Endodermal cell (in vitro differentiated cells): ENCODE measurements around the gene RAB42. TPM values are rescaled to one million over a fixed set of nuclear protein-coding genes. Genes with fewer than 3 reads are reported as not detected.

Source experiments
- DNase-seq: peaks from one replicate; pipeline ENCODE4 v3.0.0-alpha.2; 2017
- H3K27ac ChIP-seq: 2 replicates; pipeline ENCODE4 v1.5.1; 2013; ENCODE audit warnings: mild to moderate bottlenecking, low read depth, low read length, moderate library complexity
- H3K27me3 ChIP-seq: 2 replicates; pipeline ENCODE4 v1.6.1; 2013; ENCODE audit warnings: mild to moderate bottlenecking, low read length, moderate library complexity; ENCODE audit not compliant: insufficient read depth, control insufficient read depth, poor library complexity, severe bottlenecking
- H3K36me3 ChIP-seq: 2 replicates; pipeline ENCODE4 v1.7.0; 2013; ENCODE audit warnings: mild to moderate bottlenecking, low read length, moderate library complexity; ENCODE audit not compliant: control insufficient read depth, insufficient read depth
- H3K4me1 ChIP-seq: one replicate; pipeline ENCODE4 v1.7.0; 2013; ENCODE audit warnings: low read length; ENCODE audit not compliant: control insufficient read depth, insufficient read depth
- H3K4me3 ChIP-seq: 2 replicates; pipeline ENCODE4 v1.5.1; 2013; ENCODE audit warnings: mild to moderate bottlenecking, low read length, moderate library complexity
- H3K9ac ChIP-seq: 2 replicates; pipeline ENCODE4 v1.6.1; 2013; ENCODE audit warnings: mild to moderate bottlenecking, low read length, moderate library complexity; ENCODE audit not compliant: poor library complexity, severe bottlenecking; ENCODE audit errors: extremely low read depth
- H3K9me3 ChIP-seq: 2 replicates; pipeline ENCODE4 v1.6.1; 2013; ENCODE audit warnings: mild to moderate bottlenecking, low read length, moderate library complexity; ENCODE audit not compliant: control insufficient read depth
- H3K27ac Mint-ChIP-seq: 2 replicates; pipeline ENCODE4 v1.8.0; 2020; ENCODE audit warnings: mixed read lengths
- H3K27me3 Mint-ChIP-seq: 2 replicates; pipeline ENCODE4 v1.8.0; 2021; ENCODE audit warnings: mild to moderate bottlenecking, mixed read lengths; ENCODE audit not compliant: insufficient read depth
- H3K36me3 Mint-ChIP-seq: 2 replicates; pipeline ENCODE4 v1.8.0; 2020; ENCODE audit warnings: low read depth, mixed read lengths
- H3K4me1 Mint-ChIP-seq: 2 replicates; pipeline ENCODE4 v1.8.0; 2020; ENCODE audit warnings: mixed read lengths
- H3K4me3 Mint-ChIP-seq: 2 replicates; pipeline ENCODE4 v1.8.0; 2020; ENCODE audit warnings: mild to moderate bottlenecking, moderate library complexity, mixed read lengths
- H3K9me3 Mint-ChIP-seq: 2 replicates; pipeline ENCODE4 v1.8.0; 2020; ENCODE audit warnings: mild to moderate bottlenecking, mixed read lengths
- WGBS, 2 experiments: methylation state at CpG; one replicate each; pipeline versions ENCODE4 v1.1.5 to v1.1.7; 2013; ENCODE audit warnings: missing lambda C conversion rate in 2 of 2, mixed read lengths in 1 of 2; ENCODE audit not compliant: insufficient coverage in 1 of 2, insufficient read length in 1 of 2; 5-methylcytosine and 5-hydroxymethylcytosine counted together
- total RNA-seq, 2 donors: library from RNA; stranded (reverse); fragmentation: NEBNext Ultra II Directional in 1 of 2; extraction: Animal tissue kit (Norgen Biotek cat#: 25700) in 1 of 2; gene quantifications; 2 replicates in 1 of 2; 3 replicates in 1 of 2; pipeline ENCODE4 v1.2.1, GENCODE V29; 2021
- TF ChIP-seq, protein P1 (sequence below): fragments of 200-600 bp; sonication (generic); conservative IDR thresholded peaks from 2 replicates; pipeline ENCODE4 v1.5.0; 2021; ENCODE audit warnings: antibody characterized with exemption, mild to moderate bottlenecking

RAB42 gene
- total RNA-seq, 2 donors from 2014 or later = 2.1 to 3.0 TPM

DNA sequence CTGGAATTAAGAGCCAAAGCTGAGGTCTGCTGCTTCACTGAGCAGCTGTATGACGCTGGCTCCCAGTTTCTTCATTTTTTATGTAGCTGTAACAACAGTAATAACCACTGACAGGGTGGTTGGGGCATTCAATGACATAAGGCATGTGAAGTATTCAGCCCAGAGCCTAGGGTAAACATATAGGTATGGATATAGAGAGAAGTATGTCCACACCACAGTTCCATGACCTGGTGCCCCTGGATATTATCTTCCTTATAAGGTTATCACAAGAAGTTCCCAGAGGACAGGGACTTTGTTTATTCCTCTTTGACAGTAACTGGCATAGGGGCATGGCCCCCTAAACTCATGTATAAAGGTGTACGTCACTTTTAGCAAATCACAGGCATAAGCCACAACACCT is 14.7 kb downstream of the RAB42 start:
- H3K9me3 Mint-ChIP-seq = no peaks in the 10 kb centered on the region
- WGBS, 2 experiments = 95 to 100% methylated on average over 1 to 2 of the region's 2 CpGs

DNA sequence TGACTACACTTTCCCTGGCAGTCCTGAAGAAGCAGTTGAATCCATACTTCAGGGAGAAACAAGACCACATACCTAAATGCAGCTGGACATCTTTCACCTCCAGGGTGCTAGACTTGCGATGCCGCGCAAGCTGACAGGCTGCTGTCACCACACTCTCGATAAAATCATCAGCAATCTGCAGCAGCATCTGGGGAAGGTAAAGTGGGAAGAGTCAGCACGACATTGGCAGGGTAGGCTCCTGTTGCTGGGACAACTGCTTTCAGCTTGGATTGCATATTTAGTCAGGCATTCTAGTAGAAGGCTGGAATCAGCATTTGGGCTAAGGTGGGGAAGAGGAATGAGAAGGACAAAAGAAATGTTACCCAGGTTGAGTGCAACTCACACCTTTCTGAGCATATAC is 21.1 kb downstream of the RAB42 start:
- H3K27ac Mint-ChIP-seq = no peak overlapping the region
- no peaks in the 10 kb centered on the region for H3K9me3 ChIP-seq
- H3K9ac ChIP-seq = no peak overlapping the region
- DNase-seq = no peak
- H3K4me1 ChIP-seq = no peaks in the 10 kb centered on the region
- no peak overlapping the region for H3K27ac ChIP-seq
- H3K4me1 Mint-ChIP-seq = no peaks in the 10 kb centered on the region
- H3K9me3 Mint-ChIP-seq = no peaks in the 10 kb centered on the region
- no peaks in the 10 kb centered on the region for H3K27me3 ChIP-seq
- H3K4me3 Mint-ChIP-seq = no peak overlapping the region
- WGBS, 2 experiments = 96 to 97% methylated on average over 5 of the region's 5 CpGs
- no peaks in the 10 kb centered on the region for H3K27me3 Mint-ChIP-seq
- H3K4me3 ChIP-seq = no peak overlapping the region
- peaks cover 47% of the 10 kb centered on the region for H3K36me3 Mint-ChIP-seq
- peaks cover 51% of the 10 kb centered on the region for H3K36me3 ChIP-seq
- TF ChIP-seq, protein P1, sequence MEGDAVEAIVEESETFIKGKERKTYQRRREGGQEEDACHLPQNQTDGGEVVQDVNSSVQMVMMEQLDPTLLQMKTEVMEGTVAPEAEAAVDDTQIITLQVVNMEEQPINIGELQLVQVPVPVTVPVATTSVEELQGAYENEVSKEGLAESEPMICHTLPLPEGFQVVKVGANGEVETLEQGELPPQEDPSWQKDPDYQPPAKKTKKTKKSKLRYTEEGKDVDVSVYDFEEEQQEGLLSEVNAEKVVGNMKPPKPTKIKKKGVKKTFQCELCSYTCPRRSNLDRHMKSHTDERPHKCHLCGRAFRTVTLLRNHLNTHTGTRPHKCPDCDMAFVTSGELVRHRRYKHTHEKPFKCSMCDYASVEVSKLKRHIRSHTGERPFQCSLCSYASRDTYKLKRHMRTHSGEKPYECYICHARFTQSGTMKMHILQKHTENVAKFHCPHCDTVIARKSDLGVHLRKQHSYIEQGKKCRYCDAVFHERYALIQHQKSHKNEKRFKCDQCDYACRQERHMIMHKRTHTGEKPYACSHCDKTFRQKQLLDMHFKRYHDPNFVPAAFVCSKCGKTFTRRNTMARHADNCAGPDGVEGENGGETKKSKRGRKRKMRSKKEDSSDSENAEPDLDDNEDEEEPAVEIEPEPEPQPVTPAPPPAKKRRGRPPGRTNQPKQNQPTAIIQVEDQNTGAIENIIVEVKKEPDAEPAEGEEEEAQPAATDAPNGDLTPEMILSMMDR = no peak

More for the DNA sequence above, 14.7 kb downstream of the RAB42 start:
- Histone ChIP-seq H3K4me3 (no peak overlapping the region), H3K27me3 (no peaks in the 10 kb centered on the region), H3K36me3 (peaks cover 53% of the 10 kb centered on the region), H3K9me3 (no peaks in the 10 kb centered on the region), H3K27ac (no peak overlapping the region), H3K9ac (no peak overlapping the region), H3K4me1 (no peaks in the 10 kb centered on the region)
- no peak for DNase-seq
- Mint-ChIP-seq H3K27me3 (no peaks in the 10 kb centered on the region), H3K4me1 (no peaks in the 10 kb centered on the region), H3K27ac (no peak overlapping the region), H3K4me3 (no peak overlapping the region), H3K36me3 (peaks cover 41% of the 10 kb centered on the region)
- TF ChIP-seq, protein P1 = no peak

DNA sequence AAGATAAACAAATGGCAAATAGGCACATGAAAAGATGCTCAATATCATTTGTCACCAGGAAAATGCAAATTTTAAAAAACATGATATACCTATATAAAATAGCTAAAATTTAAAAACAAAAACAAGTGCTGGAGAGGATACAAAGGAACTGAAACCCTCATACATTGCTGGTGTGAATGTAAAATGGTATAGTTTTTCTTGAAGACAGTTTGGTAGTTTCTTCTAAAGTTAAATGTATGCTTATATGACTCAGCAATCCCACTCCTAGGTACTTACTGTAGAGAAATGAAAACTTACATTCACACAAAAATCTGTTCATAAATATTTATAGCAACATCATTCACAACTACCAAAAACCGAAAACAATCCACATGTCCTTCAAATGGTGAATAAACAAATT is 39.6 kb downstream of the RAB42 start:
- TF ChIP-seq, protein P1 = no peak
- H3K27me3 Mint-ChIP-seq = no peaks in the 10 kb centered on the region
- no peaks in the 10 kb centered on the region for H3K9me3 ChIP-seq
- H3K27me3 ChIP-seq = no peaks in the 10 kb centered on the region
- H3K4me1 ChIP-seq = no peaks in the 10 kb centered on the region
- H3K9ac ChIP-seq = no peak overlapping the region
- H3K27ac ChIP-seq = no peak overlapping the region
- no peak for DNase-seq
- no peaks in the 10 kb centered on the region for H3K9me3 Mint-ChIP-seq
- WGBS, 2 experiments = 100% methylated on average over 1 of the region's 1 CpG; no CpG with 5 or more reads in 1 of the 2 experiments
- peaks cover 5% of the 10 kb centered on the region for H3K36me3 ChIP-seq
- no peaks in the 10 kb centered on the region for H3K4me1 Mint-ChIP-seq
- H3K36me3 Mint-ChIP-seq = peaks cover 11% of the 10 kb centered on the region
- no peak overlapping the region for H3K27ac Mint-ChIP-seq
- H3K4me3 Mint-ChIP-seq = no peak overlapping the region
- H3K4me3 ChIP-seq = no peak overlapping the region
